HepG2 (cell line): Measurements from ENCODE around the gene FER1L5. TPM values are rescaled to one million over a fixed set of nuclear protein-coding genes. Genes with fewer than 3 reads are reported as not detected.
A peak's percentile ranks its signal among the peaks of the same experiment; 100 is the strongest.

Source experiments
- GATA4 ChIP-seq: sonication (generic); IDR thresholded peaks from 2 replicates; pipeline ENCODE4 v1.6.1; 2016; ENCODE audit warnings: antibody characterized with exemption, low read depth, borderline replicate concordance
- HNRNPK ChIP-seq: fragments of 200-400 bp; formaldehyde crosslinking; IDR thresholded peaks from 2 replicates; pipeline ENCODE4 v1.6.1; 2018; ENCODE audit warnings: low read length, low read depth, moderate library complexity, mild to moderate bottlenecking; ENCODE audit not compliant: poor library complexity, severe bottlenecking
- MNT ChIP-seq: fragments of 450-650 bp; IDR thresholded peaks from 2 replicates; pipeline ENCODE4 v1.6.1; 2016
- PAX8 ChIP-seq: sonication (generic); formaldehyde crosslinking; IDR thresholded peaks from 2 replicates; pipeline ENCODE4 v1.8.0; 2022; ENCODE audit warnings: mild to moderate bottlenecking, missing genetic modification reagents, borderline replicate concordance
- TFDP1 ChIP-seq: IDR thresholded peaks from 2 replicates; pipeline ENCODE4 v1.6.1; 2016; ENCODE audit warnings: missing compliant biosample characterization, missing genetic modification reagents, borderline replicate concordance
- TFE3 ChIP-seq: IDR thresholded peaks from 2 replicates; pipeline ENCODE4 v1.6.1; 2016
- ZBTB40 ChIP-seq, 2 experiments: fragments of 450-650 bp in 1 of 2; sonication (generic) in 1 of 2; formaldehyde crosslinking in 1 of 2; IDR thresholded peaks; 2 replicates each; pipeline versions ENCODE4 v1.6.1 to v1.8.0; 2016 to 2022; ENCODE audit warnings: antibody characterized with exemption in 1 of 2, mild to moderate bottlenecking in 1 of 2, missing genetic modification reagents in 1 of 2
- ZNF17 ChIP-seq: sonication (generic); formaldehyde crosslinking; IDR thresholded peaks from 2 replicates; pipeline ENCODE4 v1.5.0; 2020; ENCODE audit warnings: mild to moderate bottlenecking, missing genetic modification reagents
- ZNF550 ChIP-seq: sonication (generic); formaldehyde crosslinking; IDR thresholded peaks from 2 replicates; pipeline ENCODE4 v1.4.0; 2020; ENCODE audit warnings: mild to moderate bottlenecking, missing genetic modification reagents, borderline replicate concordance
- ZNF564 ChIP-seq: sonication (generic); formaldehyde crosslinking; IDR thresholded peaks from 2 replicates; pipeline ENCODE4 v1.8.1; 2023; ENCODE audit warnings: mild to moderate bottlenecking, missing genetic modification reagents
- ZNF580 ChIP-seq: IDR thresholded peaks from 2 replicates; pipeline ENCODE4 v1.6.1; 2016; ENCODE audit warnings: low read depth, borderline replicate concordance
- ZNF883 ChIP-seq: sonication (generic); formaldehyde crosslinking; IDR thresholded peaks from 2 replicates; pipeline ENCODE4 v1.5.1; 2020; ENCODE audit warnings: mild to moderate bottlenecking, missing genetic modification reagents; ENCODE audit errors: not compliant biosample characterization
- polyA plus RNA-seq, 8 experiments: library from polyadenylated mRNA; depleted of rRNA in 3 of 8; stranded (reverse) in 7 of 8; unstranded in 1 of 8; fragments of >200 nt; fragmentation: Illumina TruSeq in 4 of 8; extraction: Trizol in 4 of 8; gene quantifications; 2 replicates each; pipeline versions ENCODE4 v1.2.1 to v1.2.3, GENCODE V29; 2011 to 2016; ENCODE audit warnings: low read depth in 4 of 8, missing spikeins in 1 of 8, mixed read lengths in 1 of 8; ENCODE audit not compliant: insufficient read depth in 1 of 8
- total RNA-seq, 5 experiments: library from RNA; depleted of rRNA; stranded (reverse); fragments of >200 nt; fragmentation: Illumina TruSeq; extraction: Trizol; gene quantifications; 2 replicates each; pipeline ENCODE4 v1.2.3, GENCODE V29; 2016; ENCODE audit warnings: low read depth in 1 of 5

The FER1L5 gene
- total and polyA plus RNA-seq, 2 of the 13 experiments (the other 11 are each of a cell fraction or from before 2014, with no cell fraction given) = 0.02 to 0.08 TPM

- no peak for TF ChIP-seq MNT
- TF ChIP-seq PAX8 (CRISPR knock-in tag) = no peak
- no peak for TF ChIP-seq ZNF550
- TF ChIP-seq TFDP1 (CRISPR knock-in tag) = peak; percentile 74
- peak; percentile 31; the same call in 1 of the 2 replicates for TF ChIP-seq TFE3
- no peak for TF ChIP-seq HNRNPK
- no peak for TF ChIP-seq ZBTB40 (IDR thresholded peaks at IDR 0.05)
- TF ChIP-seq ZBTB40 (CRISPR knock-in tag; IDR thresholded peaks at IDR 0.05) = no peak
- TF ChIP-seq ZNF564 (CRISPR knock-in tag) = no peak
- TF ChIP-seq GATA4 = no peak
- TF ChIP-seq ZNF580 = peak; percentile 83; the same call in 1 of the 2 replicates
- TF ChIP-seq ZNF883 (CRISPR knock-in tag) = peak; percentile 88
- no peak for TF ChIP-seq ZNF17 (CRISPR knock-in tag)
Observed at GRCh38 chr2:96685577-96686459, 43.3 kb downstream of the FER1L5 start (continued).
